H1 (cell line): Measurements from ENCODE around the gene RNF186. TPM values are rescaled to one million over a fixed set of nuclear protein-coding genes. Genes with fewer than 3 reads are reported as not detected.

ENCODE experiments used
- CTCF ChIA-PET: fragments of 300-600 bp; sonication (Branson Sonifier 250); formaldehyde crosslinking; loops from one replicate; lab custom pipeline; 2021; ENCODE audit not compliant: partially characterized antibody; lab: Charles Lee
- POLR2A ChIA-PET: fragments of 300-600 bp; sonication (Branson Sonifier 250); formaldehyde crosslinking; loops from one replicate; lab custom pipeline; 2021; ENCODE audit warnings: inconsistent platforms; ENCODE audit not compliant: partially characterized antibody; lab: Charles Lee
- DNase-seq, 2 experiments: peaks; one replicate each; pipeline versions ENCODE4 v3.0.0 to v3.0.0-alpha.2; 2010 to 2022; ENCODE audit warnings: low spot score in 2 of 2, low read depth in 1 of 2, mixed read lengths in 1 of 2
- FAIRE-seq: peaks from 2 replicates; lab custom pipeline; 2011; peaks lifted over from hg19 to GRCh38; lab: Jason Lieb, UNC
- H2AFZ ChIP-seq: 2 replicates; pipeline ENCODE4 v1.8.1; 2012; ENCODE audit warnings: low read length, inconsistent platforms
- H2AK5ac ChIP-seq: 2 replicates; pipeline ENCODE4 v1.6.1; 2013; ENCODE audit warnings: low read depth, low read length
- H2BK120ac ChIP-seq: replicated peaks from 2 replicates; pipeline ENCODE3; 2013; ENCODE audit warnings: low read depth, low read length, inconsistent platforms
- H2BK12ac ChIP-seq: 2 replicates; pipeline ENCODE4 v1.6.1; 2013; ENCODE audit warnings: low read depth, low read length
- H2BK15ac ChIP-seq: 2 replicates; pipeline ENCODE4 v1.6.1; 2013; ENCODE audit warnings: low read length
- H2BK20ac ChIP-seq: 2 replicates; pipeline ENCODE4 v1.6.1; 2013; ENCODE audit warnings: low read length
- H2BK5ac ChIP-seq: 2 replicates; pipeline ENCODE4 v1.6.1; 2013; ENCODE audit warnings: low read depth, low read length
- H3K14ac ChIP-seq: 2 replicates; pipeline ENCODE4 v1.6.1; 2013; ENCODE audit warnings: inconsistent platforms; ENCODE audit not compliant: insufficient read length
- H3K18ac ChIP-seq: 2 replicates; pipeline ENCODE4 v1.6.1; 2013; ENCODE audit warnings: low read length; ENCODE audit errors: extremely low read depth
- H3K23ac ChIP-seq: 2 replicates; pipeline ENCODE4 v1.6.1; 2013; ENCODE audit warnings: inconsistent platforms; ENCODE audit not compliant: insufficient read length
- H3K23me2 ChIP-seq: 2 replicates; pipeline ENCODE4 v1.6.1; 2013; ENCODE audit warnings: low read depth, low read length
- H3K27ac ChIP-seq: 2 replicates; pipeline ENCODE4 v1.6.1; 2011; ENCODE audit warnings: low read depth, low read length, inconsistent platforms
- H3K27me3 ChIP-seq, 4 experiments: replicated peaks in 1 of 4; 1 replicate in 1 of 4; 2 replicates in 3 of 4; pipeline versions ENCODE4 v1.6.1 to v1.8.1; 2011 to 2013; ENCODE audit warnings: low read length in 3 of 4, mild to moderate bottlenecking in 3 of 4, inconsistent platforms in 2 of 4, mixed read lengths in 2 of 4, moderate library complexity in 1 of 4; ENCODE audit not compliant: control insufficient read depth in 3 of 4, insufficient read depth in 3 of 4; ENCODE audit errors: extremely low read depth in 1 of 4
- H3K36me3 ChIP-seq, 4 experiments: 2 replicates each; pipeline versions ENCODE4 v1.6.1 to v1.8.1; 2011 to 2013; ENCODE audit warnings: mild to moderate bottlenecking in 4 of 4, low read length in 3 of 4, moderate library complexity in 2 of 4, control low read depth in 1 of 4, inconsistent platforms in 1 of 4; ENCODE audit not compliant: insufficient read depth in 4 of 4, control insufficient read depth in 2 of 4
- H3K4ac ChIP-seq: replicated peaks from 2 replicates; pipeline ENCODE3; 2013; ENCODE audit warnings: low read length, low read depth, mixed read lengths, inconsistent platforms; ENCODE audit not compliant: insufficient read length
- H3K4me1 ChIP-seq, 4 experiments: replicated peaks in 1 of 4; 1 replicate in 1 of 4; 2 replicates in 3 of 4; pipeline versions ENCODE4 v1.6.1 to v1.8.1; 2011 to 2013; ENCODE audit warnings: low read length in 3 of 4, inconsistent platforms in 2 of 4, mixed read lengths in 1 of 4; ENCODE audit not compliant: insufficient read depth in 4 of 4, control insufficient read depth in 3 of 4
- H3K4me2 ChIP-seq, 2 experiments: 2 replicates each; pipeline versions ENCODE4 v1.6.1 to v1.8.1; 2011 to 2013; ENCODE audit warnings: low read depth in 2 of 2, low read length in 2 of 2, control low read depth in 1 of 2, inconsistent platforms in 1 of 2, mild to moderate bottlenecking in 1 of 2; ENCODE audit not compliant: insufficient read depth in 1 of 2
- H3K4me3 ChIP-seq, 4 experiments: fragments of 200-600, 300-600 bp in 1 of 4; sonication (generic), shearing (Covaris generic), sonication (Bioruptor Twin) in 1 of 4; 2 replicates each; pipeline versions ENCODE4 v1.5.1 to v1.8.1; 2011 to 2016; ENCODE audit warnings: low read length in 4 of 4, low read depth in 3 of 4, control low read depth in 2 of 4, inconsistent platforms in 2 of 4, mild to moderate bottlenecking in 2 of 4, mixed read lengths in 1 of 4, moderate library complexity in 1 of 4; ENCODE audit not compliant: insufficient read depth in 2 of 4; ENCODE audit errors: extremely low read depth in 1 of 4
- H3K56ac ChIP-seq: replicated peaks from 2 replicates; pipeline ENCODE3; 2013; ENCODE audit warnings: low read depth, mild to moderate bottlenecking, mixed read lengths, low read length, inconsistent platforms; ENCODE audit not compliant: insufficient read length
- H3K79me1 ChIP-seq: 2 replicates; pipeline ENCODE4 v1.6.1; 2013; ENCODE audit warnings: low read depth, low read length, control low read depth
- H3K79me2 ChIP-seq, 2 experiments: 2 replicates each; pipeline versions ENCODE4 v1.6.1 to v1.8.1; 2012 to 2013; ENCODE audit warnings: low read length in 2 of 2, mild to moderate bottlenecking in 2 of 2, inconsistent platforms in 1 of 2; ENCODE audit not compliant: insufficient read depth in 2 of 2, control insufficient read depth in 1 of 2
- H3K9ac ChIP-seq, 4 experiments: replicated peaks in 1 of 4; 1 replicate in 1 of 4; 2 replicates in 3 of 4; pipeline versions ENCODE4 v1.6.1 to v1.8.1; 2011 to 2013; ENCODE audit warnings: low read depth in 3 of 4, low read length in 3 of 4, control low read depth in 2 of 4, mild to moderate bottlenecking in 2 of 4, moderate library complexity in 2 of 4, inconsistent platforms in 1 of 4; ENCODE audit errors: extremely low read depth in 1 of 4
- H3K9me3 ChIP-seq, 2 experiments: 2 replicates each; pipeline versions ENCODE4 v1.6.1 to v1.8.1; 2012 to 2013; ENCODE audit warnings: mild to moderate bottlenecking in 2 of 2, moderate library complexity in 2 of 2, control low read depth in 1 of 2, inconsistent platforms in 1 of 2, low read depth in 1 of 2, low read length in 1 of 2, mixed read lengths in 1 of 2; ENCODE audit not compliant: insufficient read depth in 2 of 2
- H4K20me1 ChIP-seq, 2 experiments: replicated peaks in 1 of 2; 2 replicates each; pipeline versions ENCODE3 to v1.8.1; 2011 to 2013; ENCODE audit warnings: inconsistent platforms in 2 of 2, low read length in 2 of 2, mild to moderate bottlenecking in 1 of 2; ENCODE audit not compliant: insufficient read depth in 2 of 2, control insufficient read depth in 1 of 2
- H4K5ac ChIP-seq: 2 replicates; pipeline ENCODE4 v1.6.1; 2013; ENCODE audit warnings: low read length, low read depth, mixed read lengths, inconsistent platforms; ENCODE audit not compliant: insufficient read length
- H4K8ac ChIP-seq: 2 replicates; pipeline ENCODE4 v1.8.0; 2013; ENCODE audit warnings: mild to moderate bottlenecking, moderate library complexity, low read length, inconsistent platforms; ENCODE audit not compliant: insufficient read depth; ENCODE audit errors: extremely low read depth
- H4K91ac ChIP-seq: replicated peaks from 2 replicates; pipeline ENCODE3; 2013; ENCODE audit warnings: low read length, mixed read lengths, inconsistent platforms; ENCODE audit not compliant: insufficient read length
- CBX8 ChIP-seq: fragments of 300-800, 300-1000 bp; sonication (generic); IDR thresholded peaks from 2 replicates; pipeline ENCODE4 v1.7.1; 2016; ENCODE audit warnings: low read depth, low read length, borderline replicate concordance
- CTCF ChIP-seq, 3 experiments: IDR thresholded peaks; 1 replicate in 2 of 3; 2 replicates in 1 of 3; pipeline versions ENCODE4 v1.5.1 to v1.6.1; 2011; ENCODE audit warnings: low read length in 3 of 3, mild to moderate bottlenecking in 3 of 3, inconsistent platforms in 2 of 3, low read depth in 1 of 3, moderate library complexity in 1 of 3; ENCODE audit not compliant: insufficient read depth in 1 of 3; ENCODE audit errors: control extremely low read depth in 1 of 3
- EP300 ChIP-seq, 2 experiments: IDR thresholded peaks; 1 replicate in 1 of 2; 2 replicates in 1 of 2; pipeline ENCODE4 v1.6.1; 2011 to 2012; ENCODE audit warnings: low read depth in 2 of 2, low read length in 2 of 2, mild to moderate bottlenecking in 2 of 2, borderline replicate concordance in 1 of 2, inconsistent platforms in 1 of 2, moderate library complexity in 1 of 2
- GABPA ChIP-seq: IDR thresholded peaks from 2 replicates; pipeline ENCODE4 v1.6.1; 2011; ENCODE audit warnings: mild to moderate bottlenecking, low read length, moderate library complexity, borderline replicate concordance; ENCODE audit not compliant: insufficient read depth
- NANOG ChIP-seq: IDR thresholded peaks from 2 replicates; pipeline ENCODE4 v1.6.1; 2011; ENCODE audit warnings: low read length, low read depth, mild to moderate bottlenecking, inconsistent platforms; ENCODE audit not compliant: insufficient read depth, poor library complexity, severe bottlenecking
- RBBP5 ChIP-seq: IDR thresholded peaks from 2 replicates; pipeline ENCODE4 v1.7.1; 2012; ENCODE audit warnings: low read depth, mild to moderate bottlenecking, inconsistent platforms, low read length, moderate library complexity, borderline replicate concordance
- RXRA ChIP-seq: IDR thresholded peaks from 2 replicates; pipeline ENCODE4 v1.6.1; 2011; ENCODE audit warnings: low read depth, mild to moderate bottlenecking, low read length, moderate library complexity; ENCODE audit not compliant: insufficient read depth
- SIRT6 ChIP-seq: IDR thresholded peaks from one replicate; pipeline ENCODE4 v1.7.1; 2012; ENCODE audit warnings: low read length, inconsistent platforms
- TCF12 ChIP-seq: IDR thresholded peaks from 2 replicates; pipeline ENCODE4 v1.6.1; 2011; ENCODE audit warnings: low read depth, mild to moderate bottlenecking, low read length
- WGBS, 2 experiments: shearing (Covaris generic) in 1 of 2; methylation state at CpG; one replicate each; pipeline versions ENCODE4 v1.1.6 to v1.1.7; 2013 to 2015; ENCODE audit warnings: low lambda C conversion rate in 2 of 2, mixed read lengths in 2 of 2, inconsistent platforms in 1 of 2, low coverage in 1 of 2, missing lambda C conversion rate in 1 of 2; ENCODE audit not compliant: insufficient replicate concordance in 2 of 2, insufficient coverage in 1 of 2, insufficient read length in 1 of 2; ENCODE audit errors: extremely low coverage in 1 of 2, missing lambda C conversion rate in 1 of 2; 5-methylcytosine and 5-hydroxymethylcytosine counted together
- polyA plus RNA-seq, 7 experiments: library from polyadenylated mRNA; depleted of rRNA in 3 of 7; stranded (reverse) in 5 of 7; unstranded in 2 of 7; fragments of >200 nt in 5 of 7; fragments of 200-250 nt in 2 of 7; gene quantifications; 1 replicate in 5 of 7; 2 replicates in 1 of 7; 4 replicates in 1 of 7; pipeline versions ENCODE4 v1.2.1 to v1.2.3, GENCODE V29; 2011 to 2013; ENCODE audit warnings: missing spikeins in 2 of 7, mixed read lengths in 2 of 7
- total RNA-seq: library from RNA; stranded (reverse); fragmentation: NEBNext Ultra II Directional; extraction: Animal tissue kit (Norgen Biotek cat#: 25700); gene quantifications from 2 replicates; pipeline ENCODE4 v1.2.1, GENCODE V29; 2021
- TF ChIP-seq, protein P1 (sequence below): IDR thresholded peaks from 2 replicates; pipeline ENCODE4 v1.6.1; 2011; ENCODE audit warnings: low read length, improper control_type of control experiment

Gene RNF186
- total and polyA plus RNA-seq, 2 of the 8 experiments (the other 6 are each of a cell fraction or from before 2014, with no cell fraction given) = not detected

DNA sequence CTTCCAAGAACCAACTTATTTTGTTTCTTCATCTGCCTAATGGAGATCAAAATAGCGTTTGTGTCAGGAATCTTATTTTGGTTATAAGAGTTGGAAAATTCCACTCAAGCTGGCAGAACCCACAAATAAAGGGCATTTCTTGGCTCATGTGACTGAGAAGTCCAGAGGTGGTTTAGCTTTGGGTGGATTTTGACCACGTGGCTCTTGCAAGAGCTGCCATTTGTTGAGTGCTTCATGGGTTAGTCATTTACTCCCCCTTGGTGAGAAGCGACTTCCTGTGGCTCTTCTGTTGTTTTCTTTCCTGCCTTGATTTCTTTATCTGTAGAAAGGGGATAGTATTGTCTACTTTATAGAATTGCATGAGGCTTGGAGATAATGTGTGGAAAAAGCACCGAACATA is 9.5 kb upstream of the RNF186 start:
- H3K9me3 ChIP-seq = no peaks in the 10 kb centered on the region
- no peaks in the 10 kb centered on the region for H4K20me1 ChIP-seq
- no peak overlapping the region for H3K56ac ChIP-seq
- no peak overlapping the region for H3K27ac ChIP-seq
- no peak overlapping the region for H2BK15ac ChIP-seq
- H2AFZ ChIP-seq = no peak overlapping the region; the same call in 1 of the 2 replicates
- H3K9ac ChIP-seq = no peak overlapping the region
- H3K23me2 ChIP-seq = no peaks in the 10 kb centered on the region
- no peak overlapping the region for H4K8ac ChIP-seq
- no peaks in the 10 kb centered on the region for H3K36me3 ChIP-seq
- no peaks in the 10 kb centered on the region for H3K79me2 ChIP-seq
- no peaks in the 10 kb centered on the region; a peak in 3 of 7 replicates for H3K4me1 ChIP-seq
- CTCF ChIA-PET = interaction anchor here (0.6 to 4.6 kb wide), 7 partner anchors 11 to 63 kb away, joined by 3 to 21 read pairs (median 3); no protein-coding TSS in a partner anchor
- FAIRE-seq (no peak), DNase-seq (no peak)
- no peak overlapping the region for H3K4me3 ChIP-seq
- no peak overlapping the region for H3K18ac ChIP-seq
- H2AK5ac ChIP-seq = no peak overlapping the region
- no peaks in the 10 kb centered on the region; a peak in 2 of 7 replicates for H3K27me3 ChIP-seq
- H2BK120ac ChIP-seq = no peak overlapping the region
- POLR2A ChIA-PET = no interaction called here
- no peak overlapping the region for H3K23ac ChIP-seq
- 78% methylated on average over 4 of the region's 4 CpGs; no CpG with 5 or more reads in 1 of the 2 experiments for WGBS, 2 experiments
- H2BK12ac ChIP-seq = no peak overlapping the region
- no peak overlapping the region for H3K14ac ChIP-seq
- no peaks in the 10 kb centered on the region for H3K79me1 ChIP-seq
- no peak overlapping the region for H3K4me2 ChIP-seq
- no peak overlapping the region for H2BK20ac ChIP-seq
- no peak overlapping the region for H4K91ac ChIP-seq
- no peak overlapping the region for H4K5ac ChIP-seq
- H3K4ac ChIP-seq = no peak overlapping the region
- H2BK5ac ChIP-seq = no peak overlapping the region
- TF ChIP-seq CTCF (IDR thresholded peaks at IDR 0.05; ENCODE audit: control extremely low read depth in 1 of 3, insufficient read depth in 1 of 3, low read depth in 1 of 3, low read length in 3 of 3) = no peak
- no peak for TF ChIP-seq SIRT6
- TF ChIP-seq RXRA = no peak
- TF ChIP-seq EP300 (IDR thresholded peaks at IDR 0.05; ENCODE audit: borderline replicate concordance in 1 of 2, low read depth in 2 of 2, low read length in 2 of 2) = no peak
- no peak for TF ChIP-seq RBBP5
- no peak for TF ChIP-seq CBX8
- TF ChIP-seq TCF12 = no peak
- TF ChIP-seq, protein P1, sequence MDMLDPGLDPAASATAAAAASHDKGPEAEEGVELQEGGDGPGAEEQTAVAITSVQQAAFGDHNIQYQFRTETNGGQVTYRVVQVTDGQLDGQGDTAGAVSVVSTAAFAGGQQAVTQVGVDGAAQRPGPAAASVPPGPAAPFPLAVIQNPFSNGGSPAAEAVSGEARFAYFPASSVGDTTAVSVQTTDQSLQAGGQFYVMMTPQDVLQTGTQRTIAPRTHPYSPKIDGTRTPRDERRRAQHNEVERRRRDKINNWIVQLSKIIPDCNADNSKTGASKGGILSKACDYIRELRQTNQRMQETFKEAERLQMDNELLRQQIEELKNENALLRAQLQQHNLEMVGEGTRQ = no peak
- no peak for TF ChIP-seq NANOG
- TF ChIP-seq GABPA = no peak
